SKM-1 (cell line): ENCODE results near the gene NOC2L.

Source experiments
- DNase-seq: peaks from one replicate; lab custom pipeline; 2025; ENCODE audit not compliant: unreplicated experiment; lab: John Stamatoyannopoulos, UW

The NOC2L gene

DNA sequence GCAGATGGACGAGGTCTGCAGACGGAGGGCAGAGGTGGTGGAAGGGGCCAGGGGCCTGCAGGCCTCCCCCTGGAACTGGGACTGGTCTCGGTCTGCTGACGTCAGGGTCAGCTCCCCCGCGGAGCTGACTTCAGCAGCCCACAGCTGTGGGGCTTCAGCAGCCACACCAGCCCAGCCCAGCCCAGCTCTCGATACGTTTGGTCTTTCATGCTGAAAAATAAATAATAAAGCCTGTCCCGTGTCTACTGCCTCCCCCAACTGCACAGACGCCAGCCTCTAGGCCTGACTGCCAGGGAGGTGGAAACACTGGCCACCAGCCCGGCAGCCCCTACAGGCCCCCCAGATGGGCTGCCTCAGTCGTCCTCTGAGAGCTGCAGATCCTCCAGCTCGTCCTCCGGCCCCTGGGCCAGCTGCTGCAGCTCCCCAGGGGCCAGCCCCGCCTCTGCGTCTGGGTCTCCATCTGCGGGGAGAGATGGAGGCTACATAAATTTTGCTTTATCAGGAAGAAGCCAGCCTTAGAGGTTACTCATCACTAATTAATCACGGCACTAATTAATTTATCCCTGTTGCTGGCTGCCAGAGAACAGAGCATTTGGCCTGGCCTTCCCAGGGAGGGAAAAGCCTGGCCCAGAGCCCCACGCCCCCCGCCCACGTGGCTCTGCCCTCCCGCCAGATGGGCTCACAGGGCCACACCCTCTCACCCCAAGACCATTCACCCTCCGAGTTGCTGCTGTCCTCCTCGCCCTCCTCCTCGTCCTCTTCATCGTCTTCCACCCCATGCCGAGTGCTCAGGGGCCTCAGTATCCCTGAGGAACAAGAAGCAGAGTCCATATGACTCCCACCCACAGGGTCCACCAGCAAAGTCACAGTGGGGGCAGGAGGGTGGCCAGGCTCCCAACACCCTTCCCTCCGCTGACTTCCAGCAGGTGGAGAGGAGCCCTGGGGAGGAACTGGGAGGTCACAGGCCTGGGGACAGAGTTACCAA lies 14.4 kb downstream of the NOC2L start:
- no peak for DNase-seq

DNA sequence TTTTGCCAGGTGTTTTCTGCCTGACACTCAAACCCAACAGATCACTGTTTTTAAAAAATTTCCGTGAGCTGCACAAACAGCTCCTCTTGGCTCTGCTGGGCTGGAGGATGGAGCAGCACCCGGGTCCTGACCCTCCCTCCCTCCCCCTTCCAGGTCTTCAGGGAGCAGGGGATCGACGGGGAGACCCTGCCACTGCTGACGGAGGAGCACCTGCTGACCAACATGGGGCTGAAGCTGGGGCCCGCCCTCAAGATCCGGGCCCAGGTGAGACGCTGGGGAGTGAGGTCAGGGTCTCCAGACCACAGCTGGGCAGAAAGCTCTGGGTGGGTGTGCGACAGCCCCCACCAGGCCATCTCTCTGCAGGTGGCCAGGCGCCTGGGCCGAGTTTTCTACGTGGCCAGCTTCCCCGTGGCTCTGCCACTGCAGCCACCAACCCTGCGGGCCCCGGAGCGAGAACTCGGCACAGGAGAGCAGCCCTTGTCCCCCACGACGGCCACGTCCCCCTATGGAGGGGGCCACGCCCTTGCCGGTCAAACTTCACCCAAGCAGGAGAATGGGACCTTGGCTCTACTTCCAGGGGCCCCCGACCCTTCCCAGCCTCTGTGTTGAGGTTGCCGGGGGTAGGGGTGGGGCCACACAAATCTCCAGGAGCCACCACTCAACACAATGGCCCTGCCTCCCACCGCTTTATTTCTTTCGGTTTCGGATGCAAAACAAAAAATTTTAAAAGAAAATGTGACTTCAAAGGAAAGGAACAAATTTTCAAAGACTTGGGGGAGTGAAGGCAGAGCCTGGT lies 15.3 kb downstream of the NOC2L start:
- no peak for DNase-seq

DNA sequence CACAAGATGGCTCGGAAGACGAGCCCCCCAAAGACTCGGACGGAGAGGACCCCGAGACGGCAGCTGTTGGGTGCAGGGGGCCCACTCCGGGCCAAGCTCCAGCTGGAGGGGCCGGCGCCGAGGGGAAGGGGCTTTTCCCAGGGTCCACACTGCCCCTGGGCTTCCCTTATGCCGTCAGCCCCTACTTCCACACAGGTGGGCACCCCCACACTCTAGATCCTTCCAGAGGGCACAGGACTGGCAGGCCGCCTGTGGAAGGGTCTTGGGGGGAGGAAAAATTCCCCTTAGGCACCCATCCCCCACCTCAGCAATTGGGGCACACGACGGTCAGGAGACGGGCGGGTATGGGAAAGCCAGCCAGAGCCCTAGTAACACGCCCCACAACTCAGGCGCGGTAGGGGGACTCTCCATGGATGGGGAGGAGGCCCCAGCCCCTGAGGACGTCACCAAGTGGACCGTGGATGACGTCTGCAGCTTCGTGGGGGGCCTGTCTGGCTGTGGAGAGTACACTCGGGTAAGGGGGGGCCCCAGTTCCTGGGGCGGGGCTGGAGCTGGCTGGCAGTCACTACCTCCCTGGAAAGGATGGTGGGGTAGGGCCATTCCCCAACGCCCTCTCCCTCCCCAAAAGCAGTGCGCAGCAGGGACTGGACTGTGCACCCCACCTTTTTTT lies 16.1 kb downstream of the NOC2L start:
- no peak for DNase-seq

DNA sequence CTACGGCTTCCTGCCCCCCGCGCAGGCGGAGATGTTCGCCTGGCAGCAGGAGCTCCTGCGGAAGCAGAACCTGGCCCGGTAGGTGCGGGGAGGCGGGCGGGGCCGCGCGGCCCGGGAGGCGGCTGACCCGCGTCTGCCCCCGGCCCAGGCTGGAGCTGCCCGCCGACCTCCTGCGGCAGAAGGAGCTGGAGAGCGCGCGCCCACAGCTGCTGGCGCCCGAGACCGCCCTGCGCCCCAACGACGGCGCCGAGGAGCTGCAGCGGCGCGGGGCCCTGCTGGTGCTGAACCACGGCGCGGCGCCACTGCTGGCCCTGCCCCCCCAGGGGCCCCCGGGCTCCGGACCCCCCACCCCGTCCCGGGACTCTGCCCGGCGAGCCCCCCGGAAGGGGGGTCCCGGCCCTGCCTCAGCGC lies 16.6 kb downstream of the NOC2L start:
- no peak for DNase-seq

DNA sequence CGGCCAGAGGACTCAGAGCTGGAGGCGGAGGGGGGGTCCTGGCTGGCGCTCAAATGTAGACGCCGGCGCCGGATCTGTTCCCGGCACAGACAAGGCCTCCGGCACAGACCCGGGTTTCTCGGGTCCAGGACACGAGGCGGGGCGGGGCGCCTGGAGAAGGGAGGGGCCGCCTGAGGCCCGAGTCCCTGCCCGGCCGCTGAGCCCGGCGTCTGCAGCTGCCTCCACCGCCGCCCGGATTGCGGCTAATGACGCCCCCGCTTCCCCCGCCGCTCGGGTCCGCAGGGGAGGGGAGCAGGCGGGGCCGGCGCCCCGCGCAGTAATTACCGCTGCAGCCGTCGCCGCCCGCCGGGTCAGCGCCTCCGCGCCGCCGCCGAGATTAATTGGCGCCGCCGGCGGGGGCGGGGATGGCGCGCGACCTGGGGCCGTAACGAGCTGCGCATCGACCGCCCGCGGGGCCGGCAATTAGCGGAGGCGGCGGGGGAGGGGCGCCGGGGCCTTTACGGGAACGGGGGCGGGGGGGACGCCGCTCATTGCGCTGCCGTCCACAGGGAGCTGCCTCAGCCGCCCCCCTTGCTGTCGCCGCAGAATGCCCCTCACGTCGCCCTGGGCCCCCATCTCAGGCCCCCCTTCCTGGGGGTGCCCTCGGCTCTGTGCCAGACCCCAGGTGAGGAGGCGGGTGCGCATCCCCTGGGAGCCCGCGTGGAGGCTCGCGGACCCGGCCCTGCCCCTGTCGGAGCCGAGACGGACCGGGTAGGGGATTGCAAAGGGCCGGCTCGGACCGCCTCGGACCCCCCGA lies 17.3 kb downstream of the NOC2L start:
- no peak for DNase-seq

DNA sequence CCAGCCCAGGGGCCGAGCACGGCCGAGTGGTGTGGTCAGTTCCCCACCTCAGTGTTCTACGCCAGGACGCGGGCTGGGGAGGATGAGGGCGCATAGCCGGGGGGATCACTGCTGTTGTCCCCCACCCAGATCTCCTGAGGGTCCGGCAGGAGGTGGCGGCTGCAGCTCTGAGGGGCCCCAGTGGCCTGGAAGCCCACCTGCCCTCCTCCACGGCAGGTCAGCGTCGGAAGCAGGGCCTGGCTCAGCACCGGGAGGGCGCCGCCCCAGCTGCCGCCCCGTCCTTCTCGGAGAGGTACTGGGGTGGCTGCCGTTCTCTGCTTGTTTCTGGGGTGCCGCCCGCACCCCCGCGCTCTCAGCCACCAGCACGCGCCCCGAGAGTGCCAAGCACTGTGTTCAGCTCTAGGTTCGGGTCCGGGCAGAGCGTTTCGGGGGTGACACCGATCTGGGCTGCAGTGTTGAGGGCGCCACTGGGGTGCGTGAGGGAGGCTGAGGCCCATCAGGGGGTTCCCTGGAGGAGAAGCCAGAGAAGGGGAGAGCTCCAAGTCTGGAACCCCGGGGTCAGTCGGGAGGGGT lies 18.0 kb downstream of the NOC2L start:
- no peak for DNase-seq

DNA sequence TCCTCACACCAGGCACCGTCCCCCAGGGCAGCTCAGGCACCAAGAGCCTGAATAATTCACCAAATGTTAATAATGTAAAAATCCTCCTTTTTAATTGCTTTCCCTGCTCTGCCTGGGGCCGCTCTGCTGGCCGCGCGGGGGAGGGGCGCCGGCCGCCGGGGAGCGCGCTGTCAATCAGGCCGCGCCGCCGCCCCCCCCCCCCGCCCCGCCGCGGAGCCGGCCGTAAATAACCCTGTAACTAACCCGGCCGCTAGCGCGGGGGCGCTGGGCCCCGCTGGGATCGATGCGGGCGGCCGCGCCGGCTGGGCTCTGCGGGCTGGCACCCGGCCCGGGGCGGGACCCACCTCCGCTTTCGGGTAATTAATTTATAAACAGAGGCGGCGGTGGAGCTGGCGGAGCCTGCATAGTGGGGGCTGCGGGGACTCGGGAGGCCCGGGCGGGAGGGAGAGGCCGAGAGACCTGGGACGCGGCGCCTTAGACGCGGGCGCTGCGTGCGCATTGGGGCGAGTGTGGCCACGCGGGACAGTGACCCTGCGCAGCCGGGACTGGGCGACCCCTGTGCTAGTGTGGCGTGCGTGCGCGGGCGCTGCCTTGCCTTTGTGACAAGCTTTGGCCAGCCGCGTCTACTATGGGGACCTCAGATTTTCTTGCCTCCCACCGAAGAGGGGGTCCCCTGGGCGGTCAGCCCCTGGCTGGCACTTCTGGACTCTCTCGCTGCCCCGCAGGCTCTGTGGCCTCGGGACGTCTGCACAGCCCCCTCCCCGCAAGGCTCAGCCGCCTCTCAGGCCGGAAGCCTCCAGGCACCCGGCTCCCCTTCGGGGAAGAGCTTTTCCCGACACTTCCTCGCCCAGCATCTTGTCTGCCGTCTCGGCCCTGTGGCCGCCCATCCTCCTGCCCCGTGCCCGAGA lies 18.7 kb downstream of the NOC2L start:
- no peak for DNase-seq

DNA sequence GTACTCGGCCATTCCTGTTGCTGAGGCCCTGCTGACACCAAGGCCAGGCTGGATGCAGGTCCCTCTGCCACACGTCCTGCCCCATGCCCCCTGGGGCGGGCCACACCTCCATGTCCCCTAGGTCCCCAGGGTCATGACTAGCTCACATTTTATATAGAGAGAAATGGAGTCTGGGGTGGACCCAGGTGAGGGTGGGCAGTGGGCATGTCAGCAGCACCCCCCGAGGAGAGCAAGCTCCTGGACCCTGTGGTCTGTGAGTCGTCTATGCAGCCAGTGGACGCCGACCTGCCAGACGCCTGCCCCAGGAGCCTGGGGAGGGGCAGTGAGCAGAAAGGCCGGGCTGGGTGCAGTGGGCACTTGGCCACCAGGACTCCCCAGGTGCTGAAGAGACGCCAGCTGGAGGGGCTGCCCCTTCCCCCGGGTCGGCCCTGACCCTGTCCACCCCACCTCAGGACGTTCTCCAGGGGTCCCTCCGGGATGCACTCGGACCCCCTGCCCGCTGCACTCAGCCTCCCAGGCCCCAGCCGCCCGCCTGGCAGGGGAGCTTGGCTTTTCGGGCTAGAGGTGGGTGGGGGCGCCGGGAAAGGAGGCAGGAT lies 19.4 kb downstream of the NOC2L start:
- DNase-seq, result no peak

DNA sequence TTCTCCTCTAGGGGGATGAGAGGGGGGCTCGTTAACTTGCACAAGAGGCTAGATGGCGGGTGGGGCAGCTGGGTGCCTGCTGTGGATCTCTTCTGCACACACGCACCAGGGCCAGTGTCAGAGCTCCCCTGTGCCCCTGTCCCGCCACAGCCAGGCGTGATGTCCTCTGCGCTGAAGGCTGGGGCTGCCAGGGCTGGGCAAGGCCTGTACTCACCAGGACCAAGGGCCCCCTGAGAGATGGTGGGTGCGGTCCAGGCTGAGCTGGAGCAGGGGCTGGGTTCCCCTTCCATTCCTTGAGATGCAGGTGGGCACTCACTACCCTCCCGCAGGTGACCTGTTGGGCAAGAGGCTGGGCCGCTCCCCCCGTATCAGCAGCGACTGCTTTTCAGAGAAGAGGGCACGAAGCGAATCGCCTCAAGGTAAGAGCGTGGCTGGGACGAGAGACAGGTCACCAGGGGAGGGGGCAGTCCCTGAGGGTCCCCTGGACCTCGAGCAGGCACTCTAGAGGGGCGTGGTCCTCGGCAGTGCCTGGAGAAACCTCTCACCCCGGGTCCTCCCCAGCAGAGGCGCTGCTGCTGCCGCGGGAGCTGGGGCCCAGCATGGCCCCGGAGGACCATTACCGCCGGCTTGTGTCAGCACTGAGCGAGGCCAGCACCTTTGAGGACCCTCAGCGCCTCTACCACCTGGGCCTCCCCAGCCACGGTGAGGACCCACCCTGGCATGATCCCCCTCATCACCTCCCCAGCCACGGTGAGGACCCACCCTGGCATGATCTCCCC lies 20.2 kb downstream of the NOC2L start:
- no peak for DNase-seq

DNA sequence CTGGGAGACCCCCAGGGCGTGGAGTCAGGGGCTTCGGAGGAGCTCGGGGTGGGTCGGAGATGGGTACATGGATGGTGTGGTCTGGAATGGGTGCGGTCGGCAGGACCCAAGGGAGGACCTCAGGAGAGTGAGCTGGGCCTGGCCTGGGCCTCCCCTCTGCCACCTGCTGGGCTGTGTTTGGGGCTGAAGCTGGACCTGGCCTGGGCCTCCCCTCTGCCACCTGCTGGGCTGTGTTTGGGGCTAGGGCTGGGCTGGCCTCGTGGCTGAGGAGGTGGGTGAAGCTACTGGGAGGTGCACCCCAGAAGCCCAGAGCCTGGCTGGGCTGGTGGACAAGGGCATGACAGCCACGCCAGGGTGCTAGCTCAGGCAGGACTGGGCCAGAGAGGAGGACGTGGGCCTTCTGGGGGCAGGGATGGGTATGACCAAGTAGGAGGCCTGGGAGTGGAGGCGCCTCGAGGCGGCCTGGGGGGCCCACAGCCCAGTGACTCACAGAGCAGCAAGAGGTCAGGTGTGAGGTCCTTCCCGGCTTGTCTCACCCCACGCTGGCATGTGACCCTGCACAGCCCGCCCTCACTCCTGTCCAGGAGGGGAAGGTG lies 20.9 kb downstream of the NOC2L start:
- no peak for DNase-seq

GRCh38 chr1:937521-937920 lies 21.5 kb downstream of the NOC2L start:
- no peak for DNase-seq

- no peak for DNase-seq
Observed at GRCh38 chr1:936348-937264, 22.4 kb downstream of the NOC2L start.

- DNase-seq, result no peak
Observed at GRCh38 chr1:935751-936231, 23.3 kb downstream of the NOC2L start.

GRCh38 chr1:934991-935750 lies 23.9 kb downstream of the NOC2L start:
- DNase-seq, result no peak

GRCh38 chr1:933603-933940 lies 25.5 kb downstream of the NOC2L start:
- DNase-seq, result no peak
